Measurements from ENCODE around the gene EFNA4. TPM values are rescaled to one million over a fixed set of nuclear protein-coding genes. Genes with fewer than 3 reads are reported as not detected.

Gene EFNA4
- total and polyA plus RNA-seq, 2 of the 8 experiments (the other 6 are each of a cell fraction or from before 2014, with no cell fraction given), result 21.9 to 23.9 TPM

DNA sequence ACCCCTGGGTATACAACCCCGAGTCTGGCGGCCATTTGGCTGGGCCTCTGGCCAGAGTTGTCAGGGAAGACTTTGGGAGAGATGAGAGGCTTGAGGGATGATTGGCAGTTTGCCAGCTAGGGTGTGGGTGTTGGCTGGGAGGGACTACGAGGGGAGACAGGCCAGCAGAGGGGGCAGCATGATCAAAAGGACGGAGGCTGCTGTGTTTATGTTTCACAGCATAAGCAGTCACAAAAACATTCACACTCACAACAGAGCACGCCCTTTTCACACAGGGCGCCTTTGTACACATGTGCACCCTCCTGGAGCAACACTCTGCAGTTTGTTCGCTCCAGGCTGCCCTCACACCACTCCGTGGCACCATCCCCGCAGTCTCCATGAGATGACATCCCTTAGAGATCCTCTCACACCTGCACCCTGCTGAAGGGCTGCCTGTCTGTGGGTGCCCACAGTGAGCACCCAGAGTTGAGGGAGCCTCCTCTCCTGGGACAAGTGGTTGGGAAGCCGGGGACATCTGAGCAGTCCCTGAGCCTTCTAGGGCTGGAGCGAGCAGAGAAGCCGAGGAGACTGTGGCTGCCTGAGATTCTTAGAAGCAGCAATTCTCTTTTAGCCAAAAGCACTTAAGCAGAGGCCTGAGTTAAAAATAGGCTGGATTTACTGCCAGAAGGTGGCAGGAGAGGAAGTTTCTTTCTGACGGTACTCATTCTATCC lies 30.5 kb downstream of the EFNA4 start:
- Histone ChIP-seq H3K23ac (ENCODE audit: insufficient read length) (no peak overlapping the region), H3K4me1 (replicated peaks in 1 of 4; ENCODE audit: control insufficient read depth in 3 of 4, insufficient read depth in 4 of 4, low read length in 3 of 4) (peaks cover 0 to 10% (median 8%) of the 10 kb centered on the region in 4 experiments; a peak in 5 of 7 replicates), H4K8ac (ENCODE audit: extremely low read depth, insufficient read depth, low read length) (no peak overlapping the region), H3K27ac (ENCODE audit: low read depth, low read length) (no peak overlapping the region; the same call in 1 of the 2 replicates), H3K36me3 (ENCODE audit: control insufficient read depth in 2 of 4, insufficient read depth in 4 of 4, low read length in 3 of 4) (no peaks in the 10 kb centered on the region), H3K4me2 (ENCODE audit: insufficient read depth in 1 of 2, low read depth in 2 of 2, low read length in 2 of 2) (peak overlapping the region; percentile 19 to 30; a peak in 2 of 4 replicates), H3K14ac (ENCODE audit: insufficient read length) (no peak overlapping the region), H2BK15ac (ENCODE audit: low read length) (peak overlapping the region; percentile 81; the same call in 1 of the 2 replicates), H3K56ac (replicated peaks; ENCODE audit: insufficient read length, low read depth, low read length) (no peak overlapping the region), H2AK5ac (ENCODE audit: low read depth, low read length) (no peak overlapping the region), H3K79me2 (ENCODE audit: control insufficient read depth in 1 of 2, insufficient read depth in 2 of 2, low read length in 2 of 2) (no peaks in the 10 kb centered on the region), H3K18ac (ENCODE audit: extremely low read depth, low read length) (peak overlapping the region; percentile 62), H3K27me3 (replicated peaks in 1 of 4; ENCODE audit: control insufficient read depth in 3 of 4, extremely low read depth in 1 of 4, insufficient read depth in 3 of 4, low read length in 3 of 4) (peaks cover 0 to 12% (median 2%) of the 10 kb centered on the region in 4 experiments; a peak in 2 of 7 replicates), H3K4ac (replicated peaks; ENCODE audit: insufficient read length, low read depth, low read length) (peak overlapping the region; percentile 2), H2BK120ac (replicated peaks; ENCODE audit: low read depth, low read length) (no peak overlapping the region), H4K5ac (ENCODE audit: insufficient read length, low read depth, low read length) (no peak overlapping the region), H2BK20ac (ENCODE audit: low read length) (no peak overlapping the region), H2BK5ac (ENCODE audit: low read depth, low read length) (no peak overlapping the region), H3K4me3 (ENCODE audit: extremely low read depth in 1 of 4, insufficient read depth in 2 of 4, low read depth in 3 of 4, low read length in 4 of 4) (no peak overlapping the region), H2AFZ (ENCODE audit: low read length) (peak overlapping the region; percentile 63), H3K9me3 (ENCODE audit: insufficient read depth in 2 of 2, low read depth in 1 of 2, low read length in 1 of 2) (no peaks in the 10 kb centered on the region), H3K9ac (replicated peaks in 1 of 4; ENCODE audit: extremely low read depth in 1 of 4, low read depth in 3 of 4, low read length in 3 of 4) (no peak overlapping the region), H4K20me1 (replicated peaks in 1 of 2; ENCODE audit: control insufficient read depth in 1 of 2, insufficient read depth in 2 of 2, low read length in 2 of 2) (no peaks in the 10 kb centered on the region), H4K91ac (replicated peaks; ENCODE audit: insufficient read length, low read length) (no peak overlapping the region), H3K23me2 (ENCODE audit: low read depth, low read length) (no peaks in the 10 kb centered on the region), H3K79me1 (ENCODE audit: low read depth, low read length) (no peaks in the 10 kb centered on the region), H2BK12ac (ENCODE audit: low read depth, low read length) (0 out of 2 replicates have a peak overlapping the region, but pooled peaks have one; percentile 55)
- CTCF ChIA-PET (ENCODE audit: partially characterized antibody), result interaction anchor here (0.9 to 6.9 kb wide), 14 partner anchors 9 to 79 kb away, joined by 3 to 101 read pairs (median 6); partner anchors contain the start of genes EFNA4 and KRTCAP2
- TF ChIP-seq SAP30 (IDR thresholded peaks at IDR 0.05; ENCODE audit: insufficient read depth, insufficient replicate concordance, low read length) (no peak), RAD21 (IDR thresholded peaks at IDR 0.05 in 1 of 2, conservative IDR thresholded peaks at IDR 0.05 in 1 of 2; ENCODE audit: low read depth in 2 of 2, low read length in 2 of 2) (peak; percentile 54 to 69)
- TF ChIP-seq, protein P1, sequence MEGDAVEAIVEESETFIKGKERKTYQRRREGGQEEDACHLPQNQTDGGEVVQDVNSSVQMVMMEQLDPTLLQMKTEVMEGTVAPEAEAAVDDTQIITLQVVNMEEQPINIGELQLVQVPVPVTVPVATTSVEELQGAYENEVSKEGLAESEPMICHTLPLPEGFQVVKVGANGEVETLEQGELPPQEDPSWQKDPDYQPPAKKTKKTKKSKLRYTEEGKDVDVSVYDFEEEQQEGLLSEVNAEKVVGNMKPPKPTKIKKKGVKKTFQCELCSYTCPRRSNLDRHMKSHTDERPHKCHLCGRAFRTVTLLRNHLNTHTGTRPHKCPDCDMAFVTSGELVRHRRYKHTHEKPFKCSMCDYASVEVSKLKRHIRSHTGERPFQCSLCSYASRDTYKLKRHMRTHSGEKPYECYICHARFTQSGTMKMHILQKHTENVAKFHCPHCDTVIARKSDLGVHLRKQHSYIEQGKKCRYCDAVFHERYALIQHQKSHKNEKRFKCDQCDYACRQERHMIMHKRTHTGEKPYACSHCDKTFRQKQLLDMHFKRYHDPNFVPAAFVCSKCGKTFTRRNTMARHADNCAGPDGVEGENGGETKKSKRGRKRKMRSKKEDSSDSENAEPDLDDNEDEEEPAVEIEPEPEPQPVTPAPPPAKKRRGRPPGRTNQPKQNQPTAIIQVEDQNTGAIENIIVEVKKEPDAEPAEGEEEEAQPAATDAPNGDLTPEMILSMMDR (IDR thresholded peaks at IDR 0.05; ENCODE audit: control extremely low read depth in 1 of 3, insufficient read depth in 1 of 3, low read depth in 1 of 3, low read length in 3 of 3), result peak in 2 of 3 experiments; percentile 57 to 70; a peak in 3 of 4 replicates
- DNase-seq (ENCODE audit: low read depth in 1 of 2, low spot score in 2 of 2) (peak in 1 of 2 experiments; percentile 54), FAIRE-seq (no peak)
- 70% methylated on average over 13 of the region's 13 CpGs; no CpG with 5 or more reads in 1 of the 2 experiments for WGBS, 2 experiments (ENCODE audit: extremely low coverage in 1 of 2, insufficient coverage in 1 of 2, insufficient read length in 1 of 2, insufficient replicate concordance in 2 of 2, low coverage in 1 of 2, low lambda C conversion rate in 2 of 2, missing lambda C conversion rate in 1 of 2)
- POLR2A ChIA-PET (ENCODE audit: partially characterized antibody), result interaction anchor here (0.6 to 1.2 kb wide), 3 partner anchors 37 to 100 kb away, joined by 3 to 4 read pairs (median 3); no protein-coding TSS in a partner anchor

Data from H1 (cell line).